Measurements from ENCODE around the gene PTRHD1.

- TF ChIP-seq CTCF (IDR thresholded peaks at IDR 0.05) (no peak), EP300 (IDR thresholded peaks at IDR 0.05) (no peak)
Observed at GRCh38 chr2:24839729-24840128, 46.5 kb upstream of the PTRHD1 start.
